Activated naive CD4-positive, alpha-beta T cell treated with anti-CD3 and anti-CD28 coated beads, Interleukin-2, amount 50 U/mL, for 24 hours (primary cell): ENCODE measurements around the gene TDG.
"Not testable (repeated sequence)": the region's sequence is repeated elsewhere in the genome, so short reads cannot be mapped to it uniquely, and the experiment has no call there.

Source experiments
- H3K27ac Mint-ChIP-seq: one replicate; pipeline ENCODE4 v1.8.0; 2021; ENCODE audit warnings: mild to moderate bottlenecking, mixed read lengths
- H3K27me3 Mint-ChIP-seq: one replicate; pipeline ENCODE4 v1.8.0; 2021; ENCODE audit warnings: mixed read lengths
- H3K36me3 Mint-ChIP-seq: one replicate; pipeline ENCODE4 v1.8.0; 2021; ENCODE audit warnings: mixed read lengths
- H3K4me1 Mint-ChIP-seq: one replicate; pipeline ENCODE4 v1.8.0; 2021; ENCODE audit warnings: mixed read lengths
- H3K4me3 Mint-ChIP-seq: one replicate; pipeline ENCODE4 v1.8.0; 2021; ENCODE audit warnings: mild to moderate bottlenecking, mixed read lengths
- H3K9me3 Mint-ChIP-seq: one replicate; pipeline ENCODE4 v1.8.0; 2021; ENCODE audit warnings: mixed read lengths

TDG gene

DNA sequence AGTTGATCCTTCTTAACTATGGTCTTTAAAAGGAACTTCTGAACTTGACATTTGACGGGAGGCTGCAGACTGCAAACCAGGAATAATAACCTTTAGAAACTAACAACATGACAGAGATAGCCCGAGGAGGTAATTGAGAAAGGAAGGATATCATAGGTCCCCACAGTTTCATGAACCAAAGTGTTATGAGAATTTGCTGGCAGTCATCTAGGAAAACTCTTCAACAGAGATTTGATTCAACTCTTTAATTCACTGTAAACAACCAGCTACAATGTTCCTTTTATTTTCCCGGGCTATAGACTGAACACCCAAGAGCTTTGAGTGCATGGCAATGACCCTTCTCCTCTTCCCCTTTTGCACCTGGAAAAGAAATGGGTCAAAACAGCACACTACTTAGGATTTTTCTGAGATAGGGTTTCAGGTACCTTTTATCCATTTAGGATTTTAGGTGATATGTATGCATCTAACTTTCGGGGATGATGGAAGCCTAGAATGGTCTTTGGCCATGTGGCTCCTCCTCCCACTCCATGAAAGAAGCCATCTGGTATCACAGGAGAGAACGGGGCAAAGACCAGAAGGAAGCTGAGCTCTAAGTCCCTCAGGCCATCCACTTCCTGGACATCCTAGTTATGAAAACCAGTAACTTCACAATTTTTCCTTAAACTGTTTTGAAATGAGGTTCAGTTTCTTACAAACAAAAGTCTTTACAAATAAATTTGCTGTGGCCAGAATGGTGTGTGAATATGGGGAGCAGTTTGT lies 61.3 kb downstream of the TDG start:
- Mint-ChIP-seq H3K4me3 (no peak overlapping the region), H3K4me1 (no peaks in the 10 kb centered on the region), H3K36me3 (no peaks in the 10 kb centered on the region), H3K9me3 (no peaks in the 10 kb centered on the region), H3K27me3 (peaks cover 5% of the 10 kb centered on the region), H3K27ac (no peak overlapping the region)

- H3K4me1 Mint-ChIP-seq, H3K4me3 Mint-ChIP-seq, H3K9me3 Mint-ChIP-seq, H3K36me3 Mint-ChIP-seq, H3K27me3 Mint-ChIP-seq, H3K27ac Mint-ChIP-seq: not testable (repeated sequence)
Observed at GRCh38 chr12:104030596-104030995, 64.9 kb downstream of the TDG start.

- not testable (repeated sequence) for H3K27ac Mint-ChIP-seq, H3K36me3 Mint-ChIP-seq, H3K4me3 Mint-ChIP-seq, H3K9me3 Mint-ChIP-seq, H3K27me3 Mint-ChIP-seq, H3K4me1 Mint-ChIP-seq
Observed at GRCh38 chr12:104036143-104036542, 70.5 kb downstream of the TDG start.
